Measurements from ENCODE around the gene NEUROG3. TPM values are rescaled to one million over a fixed set of nuclear protein-coding genes. Genes with fewer than 3 reads are reported as not detected.

NEUROG3 gene
- total RNA-seq, 1 donor from 2014 or later, result 0.38 TPM

DNA sequence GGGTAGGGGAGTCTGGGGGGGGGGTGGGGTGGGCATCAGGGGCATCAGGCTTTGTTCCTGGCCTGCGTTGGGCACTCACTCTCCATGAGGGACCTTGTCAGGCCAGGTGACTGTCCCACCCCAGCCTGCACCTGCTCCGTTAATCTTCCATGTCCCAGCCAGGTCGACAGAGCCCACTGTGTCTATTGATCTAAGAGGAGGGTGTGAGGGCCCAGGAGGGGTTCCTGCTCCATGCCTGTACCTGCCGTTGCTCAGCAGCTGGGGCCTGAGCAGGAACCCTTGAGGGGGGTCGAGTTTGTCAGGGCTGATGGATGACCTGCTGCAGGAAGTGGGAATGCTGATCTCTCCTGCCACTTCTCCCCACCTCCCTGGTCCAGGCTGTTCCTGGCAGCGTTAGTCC is 18.6 kb downstream of the NEUROG3 start:
- H3K27me3 Mint-ChIP-seq, result peaks cover 18% of the 10 kb centered on the region
- H3K9me3 Mint-ChIP-seq, result peaks cover 7% of the 10 kb centered on the region
- ChIA-PET POLR2A (no interaction called here), CTCF (no interaction called here)
- no peak overlapping the region for H3K27ac Mint-ChIP-seq
- no peaks in the 10 kb centered on the region for H3K4me1 Mint-ChIP-seq
- ATAC-seq (ENCODE audit: low read depth), result no peak
- DNase-seq, result no peak
- TF ChIP-seq, protein P1, sequence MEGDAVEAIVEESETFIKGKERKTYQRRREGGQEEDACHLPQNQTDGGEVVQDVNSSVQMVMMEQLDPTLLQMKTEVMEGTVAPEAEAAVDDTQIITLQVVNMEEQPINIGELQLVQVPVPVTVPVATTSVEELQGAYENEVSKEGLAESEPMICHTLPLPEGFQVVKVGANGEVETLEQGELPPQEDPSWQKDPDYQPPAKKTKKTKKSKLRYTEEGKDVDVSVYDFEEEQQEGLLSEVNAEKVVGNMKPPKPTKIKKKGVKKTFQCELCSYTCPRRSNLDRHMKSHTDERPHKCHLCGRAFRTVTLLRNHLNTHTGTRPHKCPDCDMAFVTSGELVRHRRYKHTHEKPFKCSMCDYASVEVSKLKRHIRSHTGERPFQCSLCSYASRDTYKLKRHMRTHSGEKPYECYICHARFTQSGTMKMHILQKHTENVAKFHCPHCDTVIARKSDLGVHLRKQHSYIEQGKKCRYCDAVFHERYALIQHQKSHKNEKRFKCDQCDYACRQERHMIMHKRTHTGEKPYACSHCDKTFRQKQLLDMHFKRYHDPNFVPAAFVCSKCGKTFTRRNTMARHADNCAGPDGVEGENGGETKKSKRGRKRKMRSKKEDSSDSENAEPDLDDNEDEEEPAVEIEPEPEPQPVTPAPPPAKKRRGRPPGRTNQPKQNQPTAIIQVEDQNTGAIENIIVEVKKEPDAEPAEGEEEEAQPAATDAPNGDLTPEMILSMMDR (IDR thresholded peaks at IDR 0.05), result no peak
- no peak overlapping the region for H3K4me3 Mint-ChIP-seq
- intact Hi-C loops (cut with micrococcal nuclease), result no loop called here
- H3K36me3 Mint-ChIP-seq (ENCODE audit: low read depth), result no peaks in the 10 kb centered on the region

DNA sequence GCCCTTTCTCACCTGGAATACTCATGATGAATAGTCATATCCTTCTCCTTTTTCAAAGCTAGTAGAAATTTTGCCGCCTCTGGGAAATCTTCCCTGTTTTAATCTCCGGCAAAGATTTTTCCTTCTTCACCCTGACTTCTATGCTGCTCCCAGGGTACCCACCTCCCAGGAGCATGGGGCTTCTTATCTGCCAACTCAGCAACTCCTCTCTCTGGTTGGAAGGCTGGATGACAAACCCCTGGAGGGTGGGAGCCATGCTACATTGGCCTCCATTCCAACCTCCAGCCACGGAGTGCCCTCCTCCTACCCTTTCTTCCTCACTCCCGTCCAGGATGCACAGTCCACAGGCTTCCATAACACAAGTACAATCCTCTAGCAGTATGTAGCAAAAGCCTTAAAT is 19.9 kb downstream of the NEUROG3 start:
- ATAC-seq (ENCODE audit: low read depth), result no peak
- no peak for DNase-seq
- Mint-ChIP-seq H3K9me3 (peaks cover 13% of the 10 kb centered on the region), H3K27ac (no peak overlapping the region), H3K4me3 (no peak overlapping the region), H3K36me3 (ENCODE audit: low read depth) (no peaks in the 10 kb centered on the region), H3K27me3 (peaks cover 18% of the 10 kb centered on the region), H3K4me1 (no peaks in the 10 kb centered on the region)
- intact Hi-C loops (cut with micrococcal nuclease), result no loop called here
- ChIA-PET CTCF (no interaction called here), POLR2A (no interaction called here)
- TF ChIP-seq, protein P1 (IDR thresholded peaks at IDR 0.05), result no peak

DNA sequence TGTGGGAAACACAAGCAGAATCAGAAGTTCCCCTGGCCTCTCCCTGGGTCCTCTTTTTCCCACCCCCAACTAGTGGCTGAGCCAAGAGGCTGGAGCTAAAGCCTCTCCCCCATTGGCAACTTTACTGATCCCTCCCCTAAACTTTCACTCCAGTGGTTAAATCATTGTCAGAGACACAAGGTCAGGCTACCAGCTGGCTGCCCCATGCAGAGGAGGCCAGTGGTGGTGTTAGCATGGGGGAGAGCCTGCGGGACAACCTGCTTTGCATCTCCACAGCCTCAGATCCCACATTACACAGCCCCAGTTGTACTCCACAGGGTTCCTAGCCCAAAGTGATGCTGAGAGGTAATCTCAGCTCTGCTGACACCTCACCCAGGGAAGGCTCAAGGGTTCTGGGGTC is 21.0 kb downstream of the NEUROG3 start:
- H3K4me3 Mint-ChIP-seq, result no peak overlapping the region
- ChIA-PET CTCF (no interaction called here), POLR2A (no interaction called here)
- no peaks in the 10 kb centered on the region for H3K4me1 Mint-ChIP-seq
- H3K27ac Mint-ChIP-seq, result no peak overlapping the region
- TF ChIP-seq, protein P1 (IDR thresholded peaks at IDR 0.05), result no peak
- DNase-seq (no peak), ATAC-seq (ENCODE audit: low read depth) (no peak)
- no peaks in the 10 kb centered on the region for H3K36me3 Mint-ChIP-seq (ENCODE audit: low read depth)
- H3K9me3 Mint-ChIP-seq, result peaks cover 18% of the 10 kb centered on the region
- intact Hi-C loops (cut with micrococcal nuclease), result no loop called here
- H3K27me3 Mint-ChIP-seq, result peaks cover 20% of the 10 kb centered on the region

DNA sequence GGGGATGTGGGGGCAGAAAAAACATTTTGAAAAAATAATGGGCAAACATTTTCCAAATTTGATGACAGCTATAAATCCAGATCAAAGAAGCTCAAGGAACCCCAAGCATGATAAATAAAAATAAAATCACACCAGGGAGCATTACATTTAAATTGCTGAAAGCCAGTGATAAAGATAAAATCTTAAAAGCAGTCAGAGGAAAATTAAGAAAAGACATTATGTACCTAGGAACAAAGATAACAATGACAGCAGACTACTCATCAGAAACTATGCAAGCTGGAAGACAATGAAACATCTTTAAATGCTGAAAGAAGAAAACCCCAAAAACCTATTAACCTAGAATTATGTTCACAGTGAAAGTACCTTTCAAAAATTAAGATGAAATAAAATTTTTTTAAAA is 23.3 kb downstream of the NEUROG3 start:
- TF ChIP-seq, protein P1 (IDR thresholded peaks at IDR 0.05), result no peak
- H3K36me3 Mint-ChIP-seq (ENCODE audit: low read depth), result no peaks in the 10 kb centered on the region
- intact Hi-C loops (cut with micrococcal nuclease), result no loop called here
- peaks cover 27% of the 10 kb centered on the region for H3K27me3 Mint-ChIP-seq
- H3K4me1 Mint-ChIP-seq, result no peaks in the 10 kb centered on the region
- CTCF ChIA-PET, result interaction anchor here (0.8 kb wide), 1 partner anchor 87 kb away, joined by 3 read pairs; no protein-coding TSS in a partner anchor
- no peak overlapping the region for H3K27ac Mint-ChIP-seq
- POLR2A ChIA-PET, result no interaction called here
- H3K4me3 Mint-ChIP-seq, result no peak overlapping the region
- ATAC-seq (ENCODE audit: low read depth), result no peak
- no peak for DNase-seq
- peaks cover 20% of the 10 kb centered on the region for H3K9me3 Mint-ChIP-seq

DNA sequence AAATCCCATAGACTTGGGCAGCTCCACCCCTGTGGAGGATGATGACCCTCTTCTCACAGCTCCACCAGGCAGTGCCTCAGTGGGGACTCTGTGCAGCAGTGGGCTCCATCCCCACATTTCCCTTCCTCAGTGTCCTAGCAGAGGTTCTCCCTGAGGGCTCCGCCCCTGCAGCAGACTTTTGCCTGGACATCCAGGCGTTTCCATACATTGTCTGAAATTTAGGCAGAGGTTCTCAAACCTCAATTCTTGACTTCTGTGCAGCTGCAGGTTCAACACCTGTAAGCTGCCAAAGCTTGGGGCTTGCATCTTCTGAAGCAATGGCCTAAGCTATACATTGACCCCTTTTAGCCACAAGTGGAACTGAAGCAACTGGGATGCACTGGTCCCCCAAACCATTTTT is 31.8 kb downstream of the NEUROG3 start:
- ChIA-PET POLR2A (no interaction called here), CTCF (interaction anchor here (0.6 kb wide), 1 partner anchor 87 kb away, joined by 3 read pairs; no protein-coding TSS in a partner anchor)
- H3K4me1 Mint-ChIP-seq, result no peaks in the 10 kb centered on the region
- intact Hi-C loops (cut with micrococcal nuclease), result no loop called here
- H3K27me3 Mint-ChIP-seq, result peaks cover 12% of the 10 kb centered on the region
- no peak for DNase-seq
- TF ChIP-seq, protein P1 (IDR thresholded peaks at IDR 0.05), result no peak
- ATAC-seq (ENCODE audit: low read depth), result no peak
- no peak overlapping the region for H3K4me3 Mint-ChIP-seq
- H3K27ac Mint-ChIP-seq, result no peak overlapping the region
- no peaks in the 10 kb centered on the region for H3K36me3 Mint-ChIP-seq (ENCODE audit: low read depth)
- H3K9me3 Mint-ChIP-seq, result peaks cover 20% of the 10 kb centered on the region

Data from activated B cell treated with CpG ODN at 0.5 μM for 24 hours (primary cell).